Epithelial cell of proximal tubule (primary cell): ENCODE measurements around the gene ACAP2. TPM values are rescaled to one million over a fixed set of nuclear protein-coding genes. Genes with fewer than 3 reads are reported as not detected.

ENCODE experiments used
- DNase-seq: peaks from one replicate; pipeline ENCODE4 v3.0.0-alpha.2; 2011; ENCODE audit warnings: low read depth
- H3K4me3 ChIP-seq: 2 replicates; pipeline ENCODE4 v1.5.1; 2011; ENCODE audit warnings: low read depth, mild to moderate bottlenecking, low read length
- CTCF ChIP-seq: conservative IDR thresholded peaks from 2 replicates; pipeline ENCODE4 v1.5.1; 2012; ENCODE audit warnings: low read depth, mild to moderate bottlenecking, low read length
- total RNA-seq: library from RNA; depleted of rRNA; stranded (reverse); fragments of >200 nt; gene quantifications from 2 replicates; pipeline ENCODE4 v1.2.3, GENCODE V29; 2015

Gene ACAP2
- total RNA-seq, 1 donor from 2014 or later = 26.2 TPM

GRCh38 chr3:195250473-195251251, 192.2 kb downstream of the ACAP2 start:
- H3K4me3 ChIP-seq = no peak overlapping the region
- no peak for DNase-seq
- peak; percentile 19 for TF ChIP-seq CTCF

GRCh38 chr3:195249858-195250464, 192.9 kb downstream of the ACAP2 start:
- no peak for DNase-seq
- no peak for TF ChIP-seq CTCF
- H3K4me3 ChIP-seq = no peak overlapping the region

- H3K4me3 ChIP-seq = no peak overlapping the region
- no peak for TF ChIP-seq CTCF
- no peak for DNase-seq
Measured at GRCh38 chr3:195249057-195249770, 193.6 kb downstream of the ACAP2 start.

DNA sequence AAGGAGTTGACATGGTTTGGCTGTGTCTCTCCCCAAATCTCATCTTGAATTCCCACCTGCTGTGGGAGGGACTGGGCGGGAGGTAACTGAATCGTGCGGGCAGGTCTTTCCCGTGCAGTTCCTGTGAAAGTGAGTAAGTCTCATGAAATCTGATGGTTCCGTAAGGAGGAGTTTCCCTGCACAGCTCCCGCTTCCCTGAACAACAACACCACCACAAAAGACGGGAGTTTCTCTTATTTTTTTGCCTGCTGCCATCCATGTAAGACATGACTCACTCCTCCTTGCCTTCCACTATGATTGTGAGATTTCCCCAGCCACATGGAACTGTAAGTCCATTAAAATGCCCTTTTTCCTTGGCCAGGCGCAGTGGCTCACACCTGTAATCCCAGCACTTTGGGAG, 194.5 kb downstream of the ACAP2 start:
- H3K4me3 ChIP-seq = no peak overlapping the region
- DNase-seq = no peak
- TF ChIP-seq CTCF = no peak

GRCh38 chr3:195247863-195248189, 195.0 kb downstream of the ACAP2 start:
- no peak for DNase-seq
- no peak for TF ChIP-seq CTCF
- no peak overlapping the region for H3K4me3 ChIP-seq

- no peak for TF ChIP-seq CTCF
- no peak overlapping the region for H3K4me3 ChIP-seq
- no peak for DNase-seq
Measured at GRCh38 chr3:195247086-195247862, 195.5 kb downstream of the ACAP2 start.
